Erythroblast (primary cell): ENCODE results near the gene SRSF4.

Source experiments
- GATA1 ChIP-seq: IDR thresholded peaks from 2 replicates; pipeline ENCODE4 v1.6.1; 2011; ENCODE audit warnings: low read depth, mild to moderate bottlenecking, control low read depth, low read length, moderate library complexity
- POLR2A ChIP-seq: IDR thresholded peaks from 2 replicates; pipeline ENCODE4 v1.6.1; 2011; ENCODE audit warnings: mild to moderate bottlenecking, low read length

GRCh38 chr1:29208442-29208841 lies 26.7 kb upstream of the SRSF4 start:
- TF ChIP-seq GATA1 (no peak), POLR2A (no peak)
